Breast epithelium (tissue), 3 donors: ENCODE measurements around the gene SERINC5.
"Not testable (repeated sequence)": the region's sequence is repeated elsewhere in the genome, so short reads cannot be mapped to it uniquely, and the experiment has no call there.

Experiments
- POLR2A ChIP-seq: fragments of 450-650 bp; IDR thresholded peaks from one replicate; pipeline ENCODE4 v1.6.1; 2016; ENCODE audit warnings: antibody characterized with exemption, mild to moderate bottlenecking, moderate library complexity
- POLR2AphosphoS5 ChIP-seq, 3 donors: sonication (generic); formaldehyde crosslinking; IDR thresholded peaks; one replicate each; pipeline ENCODE4 v1.6.1; 2017; ENCODE audit warnings: antibody characterized with exemption in 3 of 3

DNA sequence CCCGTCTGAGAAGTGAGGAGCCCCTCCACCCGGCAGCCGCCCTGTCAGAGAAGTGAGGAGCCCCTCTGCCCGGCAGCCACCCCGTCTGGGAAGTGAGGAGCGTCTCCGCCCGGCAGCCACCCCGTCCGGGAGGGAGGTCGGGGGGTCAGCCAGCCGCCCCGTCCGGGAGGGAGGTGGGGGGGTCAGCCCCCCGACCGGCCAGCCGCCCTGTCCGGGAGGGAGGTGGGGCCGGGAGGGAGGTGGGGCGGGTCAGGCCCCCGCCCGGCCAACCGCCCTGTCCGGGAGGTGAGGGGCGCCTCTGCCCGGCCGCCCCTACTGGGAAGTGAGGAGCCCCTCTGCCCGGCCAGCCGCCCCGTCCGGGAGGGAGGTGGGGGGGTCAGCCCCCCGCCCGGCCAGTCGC lies 45.5 kb upstream of the SERINC5 start:
- not testable (repeated sequence) for TF ChIP-seq POLR2A; POLR2AphosphoS5 (IDR thresholded peaks at IDR 0.05)
